ENCODE results near the gene PRR35. TPM values are rescaled to one million over a fixed set of nuclear protein-coding genes. Genes with fewer than 3 reads are reported as not detected.

The PRR35 gene
- total and polyA plus RNA-seq, 2 donors (not counting 3 experiments of a cell fraction or from before 2014, with no cell fraction given), result not detected

GRCh38 chr16:552171-552570 is 8.0 kb upstream of the PRR35 start:
- FAIRE-seq, result no peak
- H2AFZ ChIP-seq (ENCODE audit: low read depth, low read length), result no peak overlapping the region
- no peak overlapping the region for H3K4me2 ChIP-seq (ENCODE audit: insufficient read depth, low read length)
- ChIA-PET CTCF (no interaction called here), POLR2A (no interaction called here)
- intact Hi-C loops (cut with micrococcal nuclease), result no loop called here
- peaks cover 0 to 14% of the 10 kb centered on the region in 2 experiments for H3K36me3 ChIP-seq (ENCODE audit: control insufficient read depth in 2 of 2, extremely low read depth in 1 of 2, insufficient read depth in 2 of 2, low read length in 2 of 2)
- TF ChIP-seq GATA2 (IDR thresholded peaks at IDR 0.05; ENCODE audit: insufficient read depth, insufficient read length, low read depth, low read length) (no peak), POLR2A (IDR thresholded peaks at IDR 0.05; ENCODE audit: low read depth, low read length) (no peak), EZH2 (IDR thresholded peaks at IDR 0.05; ENCODE audit: borderline replicate concordance, low read depth, low read length, severe bottlenecking) (no peak), POLR2AphosphoS5 (IDR thresholded peaks at IDR 0.05; ENCODE audit: insufficient read depth, low read depth, low read length) (no peak), MYC (IDR thresholded peaks at IDR 0.05; ENCODE audit: low read depth, low read length) (no peak), FOS (IDR thresholded peaks at IDR 0.05; ENCODE audit: borderline replicate concordance, insufficient read depth, low read length) (no peak), JUN (IDR thresholded peaks at IDR 0.05; ENCODE audit: borderline replicate concordance, insufficient read depth, insufficient read length, low read depth) (no peak)
- TF ChIP-seq, protein P1, sequence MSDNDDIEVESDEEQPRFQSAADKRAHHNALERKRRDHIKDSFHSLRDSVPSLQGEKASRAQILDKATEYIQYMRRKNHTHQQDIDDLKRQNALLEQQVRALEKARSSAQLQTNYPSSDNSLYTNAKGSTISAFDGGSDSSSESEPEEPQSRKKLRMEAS (IDR thresholded peaks at IDR 0.05; ENCODE audit: insufficient read depth, insufficient read length), result no peak
- TF ChIP-seq, protein P2, sequence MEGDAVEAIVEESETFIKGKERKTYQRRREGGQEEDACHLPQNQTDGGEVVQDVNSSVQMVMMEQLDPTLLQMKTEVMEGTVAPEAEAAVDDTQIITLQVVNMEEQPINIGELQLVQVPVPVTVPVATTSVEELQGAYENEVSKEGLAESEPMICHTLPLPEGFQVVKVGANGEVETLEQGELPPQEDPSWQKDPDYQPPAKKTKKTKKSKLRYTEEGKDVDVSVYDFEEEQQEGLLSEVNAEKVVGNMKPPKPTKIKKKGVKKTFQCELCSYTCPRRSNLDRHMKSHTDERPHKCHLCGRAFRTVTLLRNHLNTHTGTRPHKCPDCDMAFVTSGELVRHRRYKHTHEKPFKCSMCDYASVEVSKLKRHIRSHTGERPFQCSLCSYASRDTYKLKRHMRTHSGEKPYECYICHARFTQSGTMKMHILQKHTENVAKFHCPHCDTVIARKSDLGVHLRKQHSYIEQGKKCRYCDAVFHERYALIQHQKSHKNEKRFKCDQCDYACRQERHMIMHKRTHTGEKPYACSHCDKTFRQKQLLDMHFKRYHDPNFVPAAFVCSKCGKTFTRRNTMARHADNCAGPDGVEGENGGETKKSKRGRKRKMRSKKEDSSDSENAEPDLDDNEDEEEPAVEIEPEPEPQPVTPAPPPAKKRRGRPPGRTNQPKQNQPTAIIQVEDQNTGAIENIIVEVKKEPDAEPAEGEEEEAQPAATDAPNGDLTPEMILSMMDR (IDR thresholded peaks at IDR 0.05; ENCODE audit: extremely low read depth in 1 of 2, insufficient read depth in 1 of 2, low read depth in 1 of 2, low read length in 2 of 2), result no peak
- BruUV-seq (replicated peaks), result no TSS peak
- peaks cover 6% of the 10 kb centered on the region for H3K4me1 ChIP-seq (ENCODE audit: control insufficient read depth, extremely low read depth, insufficient read depth, low read length)
- no peak overlapping the region for H3K27ac ChIP-seq (ENCODE audit: insufficient read depth, low read depth, low read length)
- H3K4me3 ChIP-seq (replicated peaks in 1 of 3; ENCODE audit: insufficient read depth in 1 of 3, low read depth in 1 of 3, low read length in 3 of 3), result no peak overlapping the region
- H3K27me3 ChIP-seq (ENCODE audit: control insufficient read depth in 2 of 2, insufficient read depth in 2 of 2, low read length in 2 of 2), result no peaks in the 10 kb centered on the region
- peaks cover 5% of the 10 kb centered on the region for H3K79me2 ChIP-seq (ENCODE audit: control insufficient read depth, insufficient read depth, low read length)
- H3K9ac ChIP-seq (replicated peaks; ENCODE audit: extremely low read depth, insufficient read depth, low read length), result no peak overlapping the region
- dilution Hi-C loops (cut with MboI; ENCODE audit: extremely low pct_ligation_motif_present, low sequenced_read_pairs), result no loop called here
- H3K9me1 ChIP-seq (replicated peaks; ENCODE audit: control insufficient read depth, extremely low read depth, insufficient read depth, low read length), result no peaks in the 10 kb centered on the region
- no peaks in the 10 kb centered on the region for H4K20me1 ChIP-seq (replicated peaks; ENCODE audit: control insufficient read depth, extremely low read depth, insufficient read depth, low read length)
- DNase-seq (ENCODE audit: low read depth, low spot score), result no peak
- no peaks in the 10 kb centered on the region for H3K9me3 ChIP-seq (replicated peaks; ENCODE audit: control insufficient read depth, insufficient read depth, low read length)

Measured in endothelial cell of umbilical vein (primary cell).